ENCODE measurements around the gene STON1. TPM values are rescaled to one million over a fixed set of nuclear protein-coding genes. Genes with fewer than 3 reads are reported as not detected.

STON1 gene
- total RNA-seq, 1 donor from 2014 or later, result 13.0 TPM

DNA sequence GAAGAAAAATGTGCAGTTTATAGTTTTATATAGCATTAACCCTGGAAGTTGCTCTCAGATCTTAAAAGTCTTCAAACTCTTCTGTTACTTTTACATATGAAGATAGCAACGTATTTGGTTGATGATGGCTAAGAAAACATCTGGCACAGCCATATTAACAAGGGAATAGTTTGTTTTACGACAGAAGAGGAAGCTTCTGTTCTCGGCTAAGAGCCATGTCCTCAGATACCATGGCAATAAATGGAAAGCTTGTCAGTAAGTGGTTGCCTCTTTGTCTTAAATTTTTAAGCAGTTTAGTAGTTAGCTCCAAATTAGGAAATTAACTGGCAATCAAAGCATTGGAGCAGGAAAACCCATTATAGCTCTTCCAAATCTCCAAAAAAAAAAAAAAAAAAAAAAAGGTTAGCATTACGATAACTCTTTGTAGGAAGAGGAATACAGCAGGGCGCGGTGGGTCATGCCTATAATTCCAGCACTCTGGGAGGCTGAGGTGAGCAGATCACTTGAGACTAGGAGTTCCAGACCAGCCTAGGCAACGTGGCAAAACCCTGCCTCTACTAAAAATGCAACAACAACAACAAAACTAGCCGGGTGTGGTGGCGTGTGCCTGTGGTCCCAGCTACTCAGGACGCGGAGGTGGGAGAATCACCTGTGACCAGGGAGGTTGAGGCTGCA lies 4.5 kb upstream of the STON1 start:
- no peak overlapping the region for H3K4me3 ChIP-seq (ENCODE audit: low read length in 3 of 3)
- peaks cover 5 to 12% (median 8%) of the 10 kb centered on the region in 3 donors for H3K4me1 ChIP-seq (ENCODE audit: control insufficient read depth in 3 of 3, insufficient read depth in 3 of 3, low read length in 3 of 3)
- peaks cover 3 to 9% (median 6%) of the 10 kb centered on the region in 3 donors for H3K27me3 ChIP-seq (ENCODE audit: control insufficient read depth in 3 of 3, insufficient read depth in 3 of 3, low read length in 3 of 3)
- H3K9me3 ChIP-seq (ENCODE audit: control insufficient read depth in 3 of 3, low read length in 3 of 3), result no peaks in the 10 kb centered on the region
- H3K27ac ChIP-seq (ENCODE audit: low read depth, low read length), result peak overlapping the region; percentile 76
- H3K9ac ChIP-seq (ENCODE audit: low read depth in 1 of 3, low read length in 3 of 3), result no peak overlapping the region
- no peaks in the 10 kb centered on the region for H3K36me3 ChIP-seq (ENCODE audit: control insufficient read depth in 3 of 3, insufficient read depth in 3 of 3, low read length in 3 of 3)

DNA sequence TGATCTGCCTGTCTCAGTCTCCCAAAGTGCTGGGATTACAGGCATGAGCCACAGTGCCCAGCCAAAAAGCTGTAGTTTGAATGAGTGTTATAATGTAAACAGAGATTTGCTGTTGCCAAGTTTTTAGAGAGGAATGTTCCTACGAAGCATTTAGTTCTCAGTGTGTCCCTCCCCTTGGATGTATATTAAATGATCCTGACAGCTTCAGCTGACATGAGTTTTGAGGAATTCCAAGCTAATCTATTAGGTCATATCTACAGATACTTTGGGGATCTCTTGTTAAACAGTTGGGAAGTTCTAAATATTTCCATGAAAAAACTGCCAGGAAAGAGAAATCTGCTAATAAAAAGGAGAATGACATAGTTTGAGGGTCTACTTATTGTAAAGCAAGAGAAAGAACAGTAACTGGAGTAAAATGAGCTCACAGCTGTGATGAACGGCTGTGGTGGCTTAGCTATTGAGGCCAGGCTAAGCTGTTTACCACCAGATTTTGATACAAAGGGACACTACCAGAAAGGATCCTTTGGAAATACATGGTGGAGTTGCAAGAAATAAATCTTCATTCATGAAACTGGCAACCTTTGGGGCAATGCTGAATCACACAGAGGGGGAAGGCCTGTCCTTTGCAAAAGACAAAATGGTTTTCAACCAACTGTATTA lies 2.6 kb upstream of the STON1 start:
- Histone ChIP-seq H3K9ac (ENCODE audit: low read depth in 1 of 3, low read length in 3 of 3) (no peak overlapping the region), H3K36me3 (ENCODE audit: control insufficient read depth in 3 of 3, insufficient read depth in 3 of 3, low read length in 3 of 3) (no peaks in the 10 kb centered on the region), H3K27me3 (ENCODE audit: control insufficient read depth in 3 of 3, insufficient read depth in 3 of 3, low read length in 3 of 3) (peaks cover 5 to 17% (median 9%) of the 10 kb centered on the region in 3 donors), H3K4me3 (ENCODE audit: low read length in 3 of 3) (no peak overlapping the region), H3K9me3 (ENCODE audit: control insufficient read depth in 3 of 3, low read length in 3 of 3) (no peaks in the 10 kb centered on the region), H3K4me1 (ENCODE audit: control insufficient read depth in 3 of 3, insufficient read depth in 3 of 3, low read length in 3 of 3) (peaks cover 8 to 13% (median 12%) of the 10 kb centered on the region in 3 donors), H3K27ac (ENCODE audit: low read depth, low read length) (peak overlapping the region; percentile 60)

GRCh38 chr2:48528431-48528830 lies 1.5 kb upstream of the STON1 start:
- Histone ChIP-seq H3K4me1 (ENCODE audit: control insufficient read depth in 3 of 3, insufficient read depth in 3 of 3, low read length in 3 of 3) (peaks cover 8 to 13% (median 12%) of the 10 kb centered on the region in 3 donors), H3K4me3 (ENCODE audit: low read length in 3 of 3) (no peak overlapping the region), H3K9ac (ENCODE audit: low read depth in 1 of 3, low read length in 3 of 3) (no peak overlapping the region), H3K27me3 (ENCODE audit: control insufficient read depth in 3 of 3, insufficient read depth in 3 of 3, low read length in 3 of 3) (peaks cover 5 to 17% (median 9%) of the 10 kb centered on the region in 3 donors), H3K36me3 (ENCODE audit: control insufficient read depth in 3 of 3, insufficient read depth in 3 of 3, low read length in 3 of 3) (no peaks in the 10 kb centered on the region), H3K27ac (ENCODE audit: low read depth, low read length) (peak overlapping the region; percentile 60), H3K9me3 (ENCODE audit: control insufficient read depth in 3 of 3, low read length in 3 of 3) (no peaks in the 10 kb centered on the region)

DNA sequence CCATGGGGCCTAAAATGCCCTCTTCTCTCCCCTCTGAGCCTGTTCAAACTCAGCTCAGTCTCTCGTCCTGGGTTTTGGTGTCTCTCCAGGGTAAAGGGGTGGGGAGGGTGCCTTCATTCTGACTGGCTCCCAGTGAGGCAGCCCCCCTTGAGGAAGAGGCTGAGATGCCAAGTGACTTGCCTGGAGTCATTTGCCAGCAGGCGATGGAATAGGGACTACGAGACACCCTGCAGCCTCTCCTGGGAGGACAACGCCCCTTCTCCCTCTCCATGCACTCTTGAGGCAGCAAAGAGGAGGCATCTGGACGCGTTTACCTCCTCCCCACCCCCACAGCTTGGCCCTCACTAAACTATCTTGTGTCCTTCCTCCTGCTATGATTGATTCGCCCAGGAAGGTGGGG lies 760 bp upstream of the STON1 start:
- H3K9me3 ChIP-seq (ENCODE audit: control insufficient read depth in 3 of 3, low read length in 3 of 3), result no peaks in the 10 kb centered on the region
- peaks cover 8 to 13% (median 12%) of the 10 kb centered on the region in 3 donors for H3K4me1 ChIP-seq (ENCODE audit: control insufficient read depth in 3 of 3, insufficient read depth in 3 of 3, low read length in 3 of 3)
- H3K27ac ChIP-seq (ENCODE audit: low read depth, low read length), result peak overlapping the region; percentile 41
- no peak overlapping the region for H3K4me3 ChIP-seq (ENCODE audit: low read length in 3 of 3)
- peaks cover 5 to 17% (median 9%) of the 10 kb centered on the region in 3 donors for H3K27me3 ChIP-seq (ENCODE audit: control insufficient read depth in 3 of 3, insufficient read depth in 3 of 3, low read length in 3 of 3)
- H3K36me3 ChIP-seq (ENCODE audit: control insufficient read depth in 3 of 3, insufficient read depth in 3 of 3, low read length in 3 of 3), result no peaks in the 10 kb centered on the region
- H3K9ac ChIP-seq (ENCODE audit: low read depth in 1 of 3, low read length in 3 of 3), result no peak overlapping the region

DNA sequence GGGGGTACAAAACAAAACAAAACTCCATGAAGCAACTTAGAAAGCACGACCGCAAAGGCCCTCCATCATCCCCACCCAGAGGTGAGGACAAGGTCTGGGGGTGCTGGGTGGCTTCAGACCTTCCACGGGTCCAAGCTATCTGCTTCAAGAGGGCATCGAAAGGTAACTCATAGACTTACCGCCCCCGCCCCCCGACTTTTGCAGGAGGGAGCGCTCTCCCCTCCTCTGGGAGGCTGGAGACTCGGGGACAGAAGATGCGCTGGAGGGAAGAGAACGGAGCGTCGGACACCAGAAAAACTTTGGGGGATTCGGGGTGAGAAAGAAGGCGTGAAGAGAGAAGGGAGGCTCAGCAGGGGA lies 300 bp upstream of the STON1 start:
- H3K4me3 ChIP-seq (ENCODE audit: low read length in 3 of 3), result peak overlapping the region; percentile 43 to 49 (median 48)
- H3K4me1 ChIP-seq (ENCODE audit: control insufficient read depth in 3 of 3, insufficient read depth in 3 of 3, low read length in 3 of 3), result peaks cover 8 to 13% (median 12%) of the 10 kb centered on the region in 3 donors
- no peaks in the 10 kb centered on the region for H3K36me3 ChIP-seq (ENCODE audit: control insufficient read depth in 3 of 3, insufficient read depth in 3 of 3, low read length in 3 of 3)
- no peaks in the 10 kb centered on the region for H3K9me3 ChIP-seq (ENCODE audit: control insufficient read depth in 3 of 3, low read length in 3 of 3)
- H3K27ac ChIP-seq (ENCODE audit: low read depth, low read length), result peak overlapping the region; percentile 30
- H3K27me3 ChIP-seq (ENCODE audit: control insufficient read depth in 3 of 3, insufficient read depth in 3 of 3, low read length in 3 of 3), result peaks cover 5 to 17% (median 9%) of the 10 kb centered on the region in 3 donors
- H3K9ac ChIP-seq (ENCODE audit: low read depth in 1 of 3, low read length in 3 of 3), result peak overlapping the region in 1 of 3 donors; percentile 64

- Histone ChIP-seq H3K36me3 (ENCODE audit: control insufficient read depth in 3 of 3, insufficient read depth in 3 of 3, low read length in 3 of 3) (no peaks in the 10 kb centered on the region), H3K27me3 (ENCODE audit: control insufficient read depth in 3 of 3, insufficient read depth in 3 of 3, low read length in 3 of 3) (peaks cover 5 to 17% (median 9%) of the 10 kb centered on the region in 3 donors), H3K9ac (ENCODE audit: low read depth in 1 of 3, low read length in 3 of 3) (peak overlapping the region in 2 of 3 donors; percentile 53 to 61), H3K4me1 (ENCODE audit: control insufficient read depth in 3 of 3, insufficient read depth in 3 of 3, low read length in 3 of 3) (peaks cover 7 to 9% (median 8%) of the 10 kb centered on the region in 3 donors), H3K9me3 (ENCODE audit: control insufficient read depth in 3 of 3, low read length in 3 of 3) (no peaks in the 10 kb centered on the region), H3K27ac (ENCODE audit: low read depth, low read length) (peak overlapping the region; percentile 75), H3K4me3 (ENCODE audit: low read length in 3 of 3) (peak overlapping the region; percentile 8 to 74 (median 69))
Measured at GRCh38 chr2:48531141-48531648, 1.2 kb downstream of the STON1 start.

DNA sequence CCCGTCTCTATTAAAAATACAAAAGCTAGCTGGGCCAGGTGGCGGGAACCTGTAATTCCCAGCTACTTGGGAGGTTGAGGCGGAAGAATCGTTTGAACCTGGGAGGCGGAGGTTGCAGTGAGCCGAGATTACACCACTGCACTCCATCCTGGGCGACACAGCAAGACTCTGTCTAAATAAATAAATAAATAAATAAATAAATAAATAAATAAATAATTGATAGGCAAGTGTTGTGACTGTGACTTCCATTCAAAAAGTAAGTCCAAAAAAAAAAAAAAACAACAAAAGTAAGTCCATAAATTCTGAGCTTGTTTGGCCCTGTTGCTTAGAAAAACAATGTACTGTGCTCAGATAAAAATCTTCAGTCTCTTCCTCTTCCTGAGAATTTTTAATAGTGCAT lies 2.2 kb downstream of the STON1 start:
- H3K4me3 ChIP-seq (ENCODE audit: low read length in 3 of 3), result no peak overlapping the region
- no peak overlapping the region for H3K27ac ChIP-seq (ENCODE audit: low read depth, low read length)
- no peaks in the 10 kb centered on the region for H3K36me3 ChIP-seq (ENCODE audit: control insufficient read depth in 3 of 3, insufficient read depth in 3 of 3, low read length in 3 of 3)
- H3K9me3 ChIP-seq (ENCODE audit: control insufficient read depth in 3 of 3, low read length in 3 of 3), result no peaks in the 10 kb centered on the region
- H3K27me3 ChIP-seq (ENCODE audit: control insufficient read depth in 3 of 3, insufficient read depth in 3 of 3, low read length in 3 of 3), result peaks cover 5 to 17% (median 9%) of the 10 kb centered on the region in 3 donors
- H3K4me1 ChIP-seq (ENCODE audit: control insufficient read depth in 3 of 3, insufficient read depth in 3 of 3, low read length in 3 of 3), result peaks cover 5 to 9% (median 8%) of the 10 kb centered on the region in 3 donors
- H3K9ac ChIP-seq (ENCODE audit: low read depth in 1 of 3, low read length in 3 of 3), result no peak overlapping the region

- Histone ChIP-seq H3K4me3 (ENCODE audit: low read length in 3 of 3) (no peak overlapping the region), H3K27me3 (ENCODE audit: control insufficient read depth in 3 of 3, insufficient read depth in 3 of 3, low read length in 3 of 3) (peaks cover 5 to 17% (median 9%) of the 10 kb centered on the region in 3 donors), H3K36me3 (ENCODE audit: control insufficient read depth in 3 of 3, insufficient read depth in 3 of 3, low read length in 3 of 3) (no peaks in the 10 kb centered on the region), H3K9me3 (ENCODE audit: control insufficient read depth in 3 of 3, low read length in 3 of 3) (no peaks in the 10 kb centered on the region), H3K4me1 (ENCODE audit: control insufficient read depth in 3 of 3, insufficient read depth in 3 of 3, low read length in 3 of 3) (peaks cover 5 to 8% (median 8%) of the 10 kb centered on the region in 3 donors), H3K27ac (ENCODE audit: low read depth, low read length) (no peak overlapping the region), H3K9ac (ENCODE audit: low read depth in 1 of 3, low read length in 3 of 3) (no peak overlapping the region)
Measured at GRCh38 chr2:48532824-48533223, 2.9 kb downstream of the STON1 start.

DNA sequence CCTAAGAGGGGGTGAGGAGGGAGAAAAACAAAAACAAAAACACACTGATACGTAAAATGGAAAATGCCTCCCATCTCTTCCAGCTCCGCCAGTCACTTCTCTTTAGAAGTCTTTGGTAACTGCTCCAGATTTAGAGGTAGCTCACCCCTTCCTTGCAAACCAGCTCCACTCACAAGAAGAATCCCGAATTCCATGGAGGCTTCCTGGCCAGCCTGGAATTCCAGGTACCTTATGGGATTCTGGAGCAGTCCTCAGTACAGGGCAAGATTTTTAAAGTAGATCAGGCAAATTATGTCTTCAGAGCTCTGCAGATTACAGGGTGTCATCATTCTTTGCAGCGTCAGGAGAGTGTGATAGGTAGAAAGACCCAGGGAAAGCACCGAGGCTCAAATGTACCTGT lies 4.8 kb downstream of the STON1 start:
- H3K36me3 ChIP-seq (ENCODE audit: control insufficient read depth in 3 of 3, insufficient read depth in 3 of 3, low read length in 3 of 3), result no peaks in the 10 kb centered on the region
- no peak overlapping the region for H3K4me3 ChIP-seq (ENCODE audit: low read length in 3 of 3)
- H3K9ac ChIP-seq (ENCODE audit: low read depth in 1 of 3, low read length in 3 of 3), result no peak overlapping the region
- H3K4me1 ChIP-seq (ENCODE audit: control insufficient read depth in 3 of 3, insufficient read depth in 3 of 3, low read length in 3 of 3), result peaks cover 0 to 4% (median 3%) of the 10 kb centered on the region in 3 donors
- peaks cover 4 to 9% (median 5%) of the 10 kb centered on the region in 3 donors for H3K27me3 ChIP-seq (ENCODE audit: control insufficient read depth in 3 of 3, insufficient read depth in 3 of 3, low read length in 3 of 3)
- no peaks in the 10 kb centered on the region for H3K9me3 ChIP-seq (ENCODE audit: control insufficient read depth in 3 of 3, low read length in 3 of 3)
- no peak overlapping the region for H3K27ac ChIP-seq (ENCODE audit: low read depth, low read length)
